KMS-11 (cell line): ENCODE results near the gene CHRNB1.

Experiments used
- H2AFZ ChIP-seq: fragments of 200-600 bp; sonication (generic); 2 replicates; pipeline ENCODE4 v1.6.1; 2016; ENCODE audit warnings: antibody characterized with exemption, mixed run types, low read depth
- H3K27ac ChIP-seq: fragments of 200-600 bp; sonication (generic); 2 replicates; pipeline ENCODE4 v1.6.1; 2016; ENCODE audit warnings: mild to moderate bottlenecking, mixed run types
- H3K27me3 ChIP-seq: fragments of 200-600 bp; sonication (generic); 2 replicates; pipeline ENCODE4 v1.6.1; 2017; ENCODE audit warnings: mild to moderate bottlenecking, low read depth, mixed run types, moderate library complexity; ENCODE audit not compliant: insufficient read depth
- H3K36me3 ChIP-seq: fragments of 200-600 bp; sonication (generic); 2 replicates; pipeline ENCODE4 v1.6.1; 2017; ENCODE audit warnings: mild to moderate bottlenecking, mixed run types; ENCODE audit not compliant: insufficient read depth
- H3K4me1 ChIP-seq: fragments of 200-600 bp; sonication (generic); 2 replicates; pipeline ENCODE4 v1.6.1; 2016; ENCODE audit warnings: mild to moderate bottlenecking, low read depth, mixed run types; ENCODE audit not compliant: poor library complexity, severe bottlenecking
- H3K4me2 ChIP-seq: fragments of 200-600 bp; sonication (generic); 2 replicates; pipeline ENCODE4 v1.7.0; 2016; ENCODE audit warnings: mild to moderate bottlenecking, mixed run types
- H3K4me3 ChIP-seq: fragments of 200-600 bp; sonication (generic); IDR thresholded peaks from 2 replicates; pipeline ENCODE4 v1.6.1; 2017; ENCODE audit warnings: low read depth, low read length, mixed read lengths; ENCODE audit not compliant: insufficient read depth
- H3K79me2 ChIP-seq: fragments of 200-600 bp; sonication (generic); 2 replicates; pipeline ENCODE4 v1.6.1; 2016; ENCODE audit warnings: low read depth, mixed run types; ENCODE audit not compliant: insufficient read depth
- H3K9ac ChIP-seq: fragments of 200-600 bp; sonication (generic); 2 replicates; pipeline ENCODE4 v1.6.1; 2016; ENCODE audit warnings: mild to moderate bottlenecking, mixed run types
- H4K20me1 ChIP-seq: fragments of 200-600 bp; sonication (generic); 2 replicates; pipeline ENCODE4 v1.6.1; 2016; ENCODE audit warnings: mild to moderate bottlenecking, mixed run types; ENCODE audit not compliant: insufficient read depth
- TF ChIP-seq, protein P1 (sequence below): fragments of 200-600 bp; sonication (generic); conservative IDR thresholded peaks from 2 replicates; pipeline ENCODE4 v1.6.1; 2017; ENCODE audit warnings: low read depth, mild to moderate bottlenecking, antibody characterized with exemption, low read length, moderate library complexity, mixed read lengths

CHRNB1 gene, protein sequence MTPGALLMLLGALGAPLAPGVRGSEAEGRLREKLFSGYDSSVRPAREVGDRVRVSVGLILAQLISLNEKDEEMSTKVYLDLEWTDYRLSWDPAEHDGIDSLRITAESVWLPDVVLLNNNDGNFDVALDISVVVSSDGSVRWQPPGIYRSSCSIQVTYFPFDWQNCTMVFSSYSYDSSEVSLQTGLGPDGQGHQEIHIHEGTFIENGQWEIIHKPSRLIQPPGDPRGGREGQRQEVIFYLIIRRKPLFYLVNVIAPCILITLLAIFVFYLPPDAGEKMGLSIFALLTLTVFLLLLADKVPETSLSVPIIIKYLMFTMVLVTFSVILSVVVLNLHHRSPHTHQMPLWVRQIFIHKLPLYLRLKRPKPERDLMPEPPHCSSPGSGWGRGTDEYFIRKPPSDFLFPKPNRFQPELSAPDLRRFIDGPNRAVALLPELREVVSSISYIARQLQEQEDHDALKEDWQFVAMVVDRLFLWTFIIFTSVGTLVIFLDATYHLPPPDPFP

DNA sequence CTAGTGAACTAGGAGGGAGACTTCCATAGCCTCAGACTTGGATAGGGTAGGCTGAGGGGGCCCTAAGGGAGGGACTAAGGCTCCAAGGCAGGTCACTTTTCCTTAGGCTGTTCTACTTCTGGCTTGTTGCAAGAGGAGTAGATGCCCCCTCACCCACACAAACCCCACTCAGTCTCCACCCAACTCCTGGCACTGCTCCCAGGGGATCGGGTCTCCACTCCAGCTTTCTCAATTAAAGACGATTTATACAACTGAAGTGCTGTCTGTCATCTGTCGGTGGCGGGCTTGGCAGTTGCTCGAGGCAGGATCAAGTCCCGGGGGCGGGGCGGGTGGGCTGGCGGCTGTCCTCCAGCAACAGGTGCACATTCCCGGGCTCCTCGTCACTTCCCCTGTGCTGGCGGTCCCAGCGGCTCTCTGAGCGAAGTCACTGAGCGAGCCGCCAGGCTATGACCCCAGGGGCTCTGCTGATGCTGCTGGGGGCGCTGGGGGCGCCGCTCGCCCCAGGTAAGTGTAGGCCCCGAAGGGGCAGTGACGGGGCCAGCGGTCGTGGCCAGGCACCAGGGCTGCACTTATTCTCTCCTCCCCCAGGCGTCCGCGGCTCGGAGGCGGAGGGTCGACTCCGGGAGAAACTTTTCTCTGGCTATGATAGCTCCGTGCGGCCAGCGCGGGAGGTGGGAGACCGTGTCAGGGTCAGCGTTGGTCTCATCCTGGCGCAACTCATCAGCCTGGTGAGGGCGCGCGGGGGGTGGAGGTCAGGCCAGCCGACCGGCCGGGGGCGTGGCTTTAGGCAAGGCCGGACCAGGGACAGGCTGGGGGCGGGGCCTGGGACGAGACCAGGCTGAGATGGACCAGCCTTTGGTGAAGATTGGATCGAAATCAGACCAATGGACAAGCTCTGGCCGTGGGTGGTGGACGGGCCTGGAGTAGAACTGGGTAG, at the start of gene CHRNB1:
Gene CHRNB1 (plus strand): TSS at position 380 of the 937 bp plus-strand sequence. CDS start 67 bp downstream, at position 447.
- no peaks in the 10 kb centered on the region for H3K79me2 ChIP-seq
- TF ChIP-seq, protein P1, sequence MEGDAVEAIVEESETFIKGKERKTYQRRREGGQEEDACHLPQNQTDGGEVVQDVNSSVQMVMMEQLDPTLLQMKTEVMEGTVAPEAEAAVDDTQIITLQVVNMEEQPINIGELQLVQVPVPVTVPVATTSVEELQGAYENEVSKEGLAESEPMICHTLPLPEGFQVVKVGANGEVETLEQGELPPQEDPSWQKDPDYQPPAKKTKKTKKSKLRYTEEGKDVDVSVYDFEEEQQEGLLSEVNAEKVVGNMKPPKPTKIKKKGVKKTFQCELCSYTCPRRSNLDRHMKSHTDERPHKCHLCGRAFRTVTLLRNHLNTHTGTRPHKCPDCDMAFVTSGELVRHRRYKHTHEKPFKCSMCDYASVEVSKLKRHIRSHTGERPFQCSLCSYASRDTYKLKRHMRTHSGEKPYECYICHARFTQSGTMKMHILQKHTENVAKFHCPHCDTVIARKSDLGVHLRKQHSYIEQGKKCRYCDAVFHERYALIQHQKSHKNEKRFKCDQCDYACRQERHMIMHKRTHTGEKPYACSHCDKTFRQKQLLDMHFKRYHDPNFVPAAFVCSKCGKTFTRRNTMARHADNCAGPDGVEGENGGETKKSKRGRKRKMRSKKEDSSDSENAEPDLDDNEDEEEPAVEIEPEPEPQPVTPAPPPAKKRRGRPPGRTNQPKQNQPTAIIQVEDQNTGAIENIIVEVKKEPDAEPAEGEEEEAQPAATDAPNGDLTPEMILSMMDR, result no peak
- H3K4me2 ChIP-seq, result no peak within 1 kb of the TSS
- H3K27ac ChIP-seq, result no peak within 1 kb of the TSS
- H3K4me1 ChIP-seq, result no peaks in the 10 kb centered on the region
- H3K4me3 ChIP-seq, result no peak within 1 kb of the TSS
- no peaks in the 10 kb centered on the region for H3K36me3 ChIP-seq
- no peak within 1 kb of the TSS for H2AFZ ChIP-seq
- H3K9ac ChIP-seq, result no peak within 1 kb of the TSS
- no peaks in the 10 kb centered on the region for H4K20me1 ChIP-seq
- no peaks in the 10 kb centered on the region; the same call in 1 of the 2 replicates for H3K27me3 ChIP-seq

DNA sequence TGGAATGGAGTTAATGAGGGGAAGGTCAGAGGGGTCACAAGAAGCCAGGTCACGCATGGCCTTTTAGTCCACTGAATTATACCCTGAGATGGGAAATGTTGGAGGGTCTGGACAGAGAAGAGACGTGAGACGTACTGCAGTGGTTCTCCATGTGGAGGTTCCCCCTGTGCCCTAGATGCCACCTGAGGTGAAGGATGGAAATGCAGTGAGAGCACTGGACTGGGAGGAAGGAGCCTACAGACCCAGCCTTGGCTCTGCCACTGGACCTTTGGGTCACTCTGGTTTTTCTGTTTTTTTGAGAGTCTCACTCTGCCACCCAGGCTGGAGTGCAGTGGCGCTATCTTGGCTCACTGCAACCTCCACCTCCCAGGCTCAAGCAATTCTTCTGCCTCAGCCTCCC, 48.7 kb upstream of the CHRNB1 start:
- no peaks in the 10 kb centered on the region for H4K20me1 ChIP-seq

DNA sequence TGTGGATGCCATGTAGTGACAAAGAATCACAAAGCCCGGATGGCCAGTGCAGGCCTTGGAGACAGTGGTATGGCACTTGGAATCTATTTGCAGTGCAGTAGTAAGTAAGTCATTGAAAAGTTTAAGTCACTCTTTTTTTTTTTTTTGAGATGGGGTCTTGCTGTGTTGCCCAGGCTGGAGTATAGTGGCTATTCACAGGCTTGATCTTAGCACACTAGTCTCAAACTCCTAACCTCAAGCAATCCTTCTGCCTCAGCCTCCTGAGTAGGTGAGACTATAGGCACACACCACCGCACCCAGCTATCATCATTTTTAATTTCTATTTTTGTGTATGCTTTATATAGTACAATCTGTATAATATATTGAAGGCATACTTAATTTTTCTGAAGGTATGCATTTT, 46.2 kb upstream of the CHRNB1 start:
- H3K36me3 ChIP-seq, result no peaks in the 10 kb centered on the region
- TF ChIP-seq, protein P1, result no peak

More for the DNA sequence above, 48.7 kb upstream of the CHRNB1 start:
- Histone ChIP-seq H3K4me1 (no peaks in the 10 kb centered on the region), H3K27me3 (no peaks in the 10 kb centered on the region), H2AFZ (no peak overlapping the region), H3K4me3 (no peak overlapping the region), H3K27ac (no peak overlapping the region), H3K79me2 (no peaks in the 10 kb centered on the region), H3K4me2 (no peak overlapping the region), H3K36me3 (no peaks in the 10 kb centered on the region), H3K9ac (no peak overlapping the region)
- TF ChIP-seq, protein P1, result no peak

DNA sequence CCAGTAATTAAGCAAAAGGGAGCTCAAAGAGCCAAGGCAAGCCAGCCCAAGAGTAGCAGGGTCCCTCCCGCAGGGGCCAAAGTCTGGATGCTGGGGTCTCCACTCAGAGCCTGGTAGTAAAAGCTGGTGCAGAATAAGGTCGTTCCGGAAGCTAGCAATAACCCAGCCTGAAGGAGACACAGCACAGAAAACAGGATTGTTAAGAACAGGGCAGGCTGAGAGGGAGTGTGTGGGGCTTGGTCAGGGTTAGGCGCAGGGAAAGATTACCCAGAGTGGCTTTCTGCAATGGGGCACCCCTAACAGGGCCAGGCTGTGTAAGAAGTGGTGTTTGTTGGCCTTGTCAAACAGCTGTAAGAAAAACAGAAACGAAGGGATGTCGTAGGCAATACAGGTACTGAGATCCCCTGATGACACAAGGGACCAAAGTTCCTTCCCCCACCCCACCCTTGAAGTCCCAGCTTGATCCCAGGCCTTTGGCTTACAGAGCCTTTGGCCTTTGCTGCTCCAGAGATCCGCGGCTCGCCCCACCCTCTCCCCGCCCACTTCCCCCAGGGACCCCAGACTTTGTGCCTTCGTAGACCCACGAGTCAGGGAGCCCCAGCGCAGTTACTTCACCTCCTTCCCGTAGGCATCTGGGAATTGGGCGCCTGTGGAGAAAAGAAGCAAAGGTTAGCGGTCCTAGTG, 41.7 kb upstream of the CHRNB1 start:
- Histone ChIP-seq H4K20me1 (no peaks in the 10 kb centered on the region), H3K27me3 (no peaks in the 10 kb centered on the region), H3K4me2 (no peak overlapping the region), H3K4me3 (no peak overlapping the region), H3K27ac (no peak overlapping the region), H3K36me3 (no peaks in the 10 kb centered on the region), H2AFZ (no peak overlapping the region), H3K79me2 (no peaks in the 10 kb centered on the region), H3K4me1 (no peaks in the 10 kb centered on the region), H3K9ac (no peak overlapping the region)
- TF ChIP-seq, protein P1, result no peak

More for the DNA sequence above, 46.2 kb upstream of the CHRNB1 start:
- no peak overlapping the region for H3K4me3 ChIP-seq
- no peaks in the 10 kb centered on the region for H3K27me3 ChIP-seq
- no peak overlapping the region for H3K4me2 ChIP-seq
- H3K79me2 ChIP-seq, result no peaks in the 10 kb centered on the region
- H3K4me1 ChIP-seq, result no peaks in the 10 kb centered on the region
- no peaks in the 10 kb centered on the region for H4K20me1 ChIP-seq
- no peak overlapping the region for H3K27ac ChIP-seq
- no peak overlapping the region for H3K9ac ChIP-seq
- H2AFZ ChIP-seq, result no peak overlapping the region
